Measurements from ENCODE around the gene TTC29.

The TTC29 gene

DNA sequence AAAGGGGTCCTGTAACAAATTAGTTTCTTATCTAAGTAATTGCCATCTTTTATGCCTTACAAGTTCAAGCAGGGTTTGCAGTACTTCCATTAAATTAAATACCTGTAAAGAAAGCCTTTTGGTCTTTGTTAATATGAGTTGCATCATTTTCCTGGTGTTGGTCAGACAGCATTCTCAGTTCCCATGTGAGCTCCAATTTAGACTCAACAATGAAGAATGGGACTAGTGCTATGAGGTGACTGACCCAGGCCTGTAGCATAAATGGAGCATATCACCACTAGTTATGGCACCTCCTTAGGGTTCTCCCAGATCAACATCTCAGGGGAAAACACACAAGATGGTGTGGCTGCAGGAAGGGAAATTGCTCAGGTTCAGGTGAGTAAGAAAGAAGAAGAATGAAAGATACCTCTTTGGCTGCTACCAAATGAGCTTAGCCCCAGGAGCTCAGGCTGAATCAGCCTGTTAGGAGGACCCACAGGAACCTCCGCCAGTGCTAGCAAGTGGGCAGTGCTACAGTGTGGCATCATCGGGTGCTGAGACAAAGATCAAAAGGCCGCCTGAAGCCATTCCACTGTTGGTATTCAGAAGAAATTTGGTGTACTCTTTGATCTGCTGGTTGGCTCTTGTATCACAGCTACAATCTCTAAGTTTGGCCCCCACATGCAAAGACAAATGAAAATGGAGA is 1.8 kb downstream of the TTC29 start:
- in situ Hi-C loops (cut with HindIII; ENCODE audit: low sequenced_read_pairs), result no loop called here

DNA sequence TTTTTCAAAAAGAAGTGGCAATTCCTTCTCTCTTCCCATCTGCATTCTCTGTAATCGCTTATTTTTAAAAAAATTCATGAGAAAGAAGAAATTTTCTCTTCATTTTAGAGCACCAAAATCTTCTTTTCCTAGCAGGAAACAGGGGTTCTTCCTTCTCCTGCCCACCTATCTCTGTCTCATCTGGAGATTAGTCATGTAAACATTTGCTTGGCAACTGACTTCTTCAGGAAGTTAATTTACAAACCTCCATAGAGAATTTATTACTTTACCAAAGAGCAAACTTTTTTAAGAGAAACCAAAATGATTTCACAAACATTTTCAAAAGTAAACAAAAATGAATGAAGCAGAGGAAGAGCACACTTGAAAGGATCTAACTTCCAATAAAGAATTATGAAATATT is 13.5 kb downstream of the TTC29 start:
- in situ Hi-C loops (cut with HindIII; ENCODE audit: low sequenced_read_pairs), result no loop called here
- DNase-seq (ENCODE audit: low read depth, low spot score), result no peak
- TF ChIP-seq, protein P1, sequence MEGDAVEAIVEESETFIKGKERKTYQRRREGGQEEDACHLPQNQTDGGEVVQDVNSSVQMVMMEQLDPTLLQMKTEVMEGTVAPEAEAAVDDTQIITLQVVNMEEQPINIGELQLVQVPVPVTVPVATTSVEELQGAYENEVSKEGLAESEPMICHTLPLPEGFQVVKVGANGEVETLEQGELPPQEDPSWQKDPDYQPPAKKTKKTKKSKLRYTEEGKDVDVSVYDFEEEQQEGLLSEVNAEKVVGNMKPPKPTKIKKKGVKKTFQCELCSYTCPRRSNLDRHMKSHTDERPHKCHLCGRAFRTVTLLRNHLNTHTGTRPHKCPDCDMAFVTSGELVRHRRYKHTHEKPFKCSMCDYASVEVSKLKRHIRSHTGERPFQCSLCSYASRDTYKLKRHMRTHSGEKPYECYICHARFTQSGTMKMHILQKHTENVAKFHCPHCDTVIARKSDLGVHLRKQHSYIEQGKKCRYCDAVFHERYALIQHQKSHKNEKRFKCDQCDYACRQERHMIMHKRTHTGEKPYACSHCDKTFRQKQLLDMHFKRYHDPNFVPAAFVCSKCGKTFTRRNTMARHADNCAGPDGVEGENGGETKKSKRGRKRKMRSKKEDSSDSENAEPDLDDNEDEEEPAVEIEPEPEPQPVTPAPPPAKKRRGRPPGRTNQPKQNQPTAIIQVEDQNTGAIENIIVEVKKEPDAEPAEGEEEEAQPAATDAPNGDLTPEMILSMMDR (IDR thresholded peaks at IDR 0.05; ENCODE audit: low read depth, low read length), result no peak
- no peak overlapping the region for H3K4me3 ChIP-seq (ENCODE audit: low read depth, low read length)

More for the DNA sequence above, 1.8 kb downstream of the TTC29 start:
- H3K4me3 ChIP-seq (ENCODE audit: low read depth, low read length), result no peak overlapping the region
- DNase-seq (ENCODE audit: low read depth, low spot score), result peak; percentile 40
- TF ChIP-seq, protein P1 (IDR thresholded peaks at IDR 0.05; ENCODE audit: low read depth, low read length), result no peak

DNA sequence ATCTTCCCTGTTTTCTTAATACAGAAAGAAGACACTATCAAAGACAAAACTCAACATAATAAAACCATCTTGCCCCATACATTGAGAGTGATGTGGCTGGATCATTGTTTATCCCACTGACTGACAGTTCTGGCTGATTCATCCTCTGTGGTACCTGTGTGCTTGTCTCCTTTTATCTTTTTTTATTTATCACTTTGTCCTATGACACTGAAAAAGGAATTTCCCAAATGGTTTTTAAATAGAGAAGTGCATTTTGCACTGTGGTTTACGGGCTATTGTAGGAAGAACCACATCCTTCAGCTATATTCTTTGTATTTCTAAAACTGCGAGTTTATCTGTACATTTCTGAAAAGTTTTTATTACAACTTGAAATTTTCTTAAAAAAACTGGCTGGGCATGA is 15.0 kb downstream of the TTC29 start:
- DNase-seq (ENCODE audit: low read depth, low spot score), result no peak
- H3K4me3 ChIP-seq (ENCODE audit: low read depth, low read length), result no peak overlapping the region
- in situ Hi-C loops (cut with HindIII; ENCODE audit: low sequenced_read_pairs), result no loop called here
- TF ChIP-seq, protein P1 (IDR thresholded peaks at IDR 0.05; ENCODE audit: low read depth, low read length), result no peak

DNA sequence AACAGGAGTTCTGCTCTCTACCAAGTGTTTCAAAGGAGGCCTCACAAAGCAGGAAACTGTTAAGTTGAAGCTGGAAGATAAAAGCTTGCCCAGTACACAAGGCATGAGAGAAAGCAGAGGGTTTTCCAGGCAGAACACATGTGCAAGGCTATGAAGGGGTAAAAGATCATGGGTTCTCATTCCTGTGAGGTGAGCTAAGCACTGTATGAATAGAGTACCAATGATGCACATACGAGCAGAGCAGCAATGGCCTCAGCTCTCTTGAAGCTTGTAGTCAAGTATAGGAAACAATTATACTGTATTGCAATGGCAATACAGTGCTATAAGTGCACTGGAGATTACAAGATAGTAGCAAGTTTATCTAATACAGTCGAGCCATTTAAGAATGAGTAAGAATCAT is 18.0 kb downstream of the TTC29 start:
- in situ Hi-C loops (cut with HindIII; ENCODE audit: low sequenced_read_pairs), result no loop called here
- H3K4me3 ChIP-seq (ENCODE audit: low read depth, low read length), result no peak overlapping the region
- TF ChIP-seq, protein P1 (IDR thresholded peaks at IDR 0.05; ENCODE audit: low read depth, low read length), result no peak
- no peak for DNase-seq (ENCODE audit: low read depth, low spot score)

DNA sequence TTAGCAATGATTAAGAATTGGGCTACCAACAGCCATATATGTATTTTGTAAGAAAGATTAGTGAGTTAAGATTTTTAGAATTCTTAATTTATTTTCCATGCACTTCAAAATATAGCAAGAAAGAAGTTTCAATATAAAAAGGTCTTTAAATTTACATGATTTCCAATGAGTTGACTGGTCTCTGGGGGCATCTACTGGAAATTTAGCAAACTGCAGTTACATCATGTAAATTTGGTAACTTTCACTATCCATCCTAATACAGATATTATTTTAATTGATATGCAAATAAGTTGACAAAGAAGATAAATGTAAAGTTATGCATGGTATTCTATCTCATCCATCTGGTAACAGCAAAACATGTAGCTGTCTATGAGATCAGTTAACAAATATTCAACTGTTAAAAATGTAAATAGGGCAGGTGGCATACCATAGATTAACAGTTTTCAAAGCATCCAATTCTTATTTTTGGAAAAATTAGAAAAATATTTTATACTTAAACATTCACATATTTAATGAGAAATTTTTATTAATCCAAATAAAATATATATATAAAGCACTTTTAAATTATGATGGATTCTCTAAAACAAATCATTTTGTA is 29.1 kb downstream of the TTC29 start:
- no peak overlapping the region for H3K4me3 ChIP-seq (ENCODE audit: low read depth, low read length)
- in situ Hi-C loops (cut with HindIII; ENCODE audit: low sequenced_read_pairs), result no loop called here
- TF ChIP-seq, protein P1 (IDR thresholded peaks at IDR 0.05; ENCODE audit: low read depth, low read length), result peak; percentile 71
- peak; percentile 56 for DNase-seq (ENCODE audit: low read depth, low spot score)

DNA sequence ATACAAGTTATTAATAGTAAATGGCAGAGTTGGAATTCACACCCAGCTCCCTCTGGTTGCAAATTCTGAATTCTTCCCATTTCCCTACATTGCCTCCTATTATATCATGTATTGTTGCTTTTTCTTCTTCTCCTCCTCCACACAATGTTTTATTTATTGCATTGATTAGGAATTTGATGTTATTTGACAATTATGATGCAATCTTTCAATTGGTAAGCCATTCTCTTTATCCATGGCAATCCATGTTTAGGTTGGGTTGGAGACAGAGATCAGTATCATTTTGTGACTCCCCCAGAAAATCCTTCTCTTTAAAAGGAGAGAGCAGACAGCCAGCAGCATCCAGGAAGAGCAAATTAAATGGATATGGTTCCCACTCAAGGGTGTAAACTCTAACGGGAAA is 30.5 kb downstream of the TTC29 start:
- in situ Hi-C loops (cut with HindIII; ENCODE audit: low sequenced_read_pairs), result no loop called here
- TF ChIP-seq, protein P1 (IDR thresholded peaks at IDR 0.05; ENCODE audit: low read depth, low read length), result no peak
- DNase-seq (ENCODE audit: low read depth, low spot score), result no peak
- H3K4me3 ChIP-seq (ENCODE audit: low read depth, low read length), result no peak overlapping the region

Measured in astrocyte of the spinal cord (primary cell).